Activated CD4-positive, alpha-beta memory T cell treated with anti-CD3 and anti-CD28 coated beads, Interleukin-2, amount 10 ng/mL, durations not matched to agents 7 days and 5 days (primary cell): Measurements from ENCODE around the gene ZACN. TPM values are rescaled to one million over a fixed set of nuclear protein-coding genes. Genes with fewer than 3 reads are reported as not detected.
A peak's percentile ranks its signal among the peaks of the same experiment; 100 is the strongest.

ENCODE experiments used
- CTCF ChIA-PET: fragments of 350-600 bp; sonication (Branson Sonifier 250); formaldehyde crosslinking; loops from one replicate; lab custom pipeline; 2021; ENCODE audit warnings: antibody characterized with exemption, inconsistent platforms; lab: Charles Lee
- POLR2A ChIA-PET: fragments of 350-600 bp; sonication (Branson Sonifier 250); formaldehyde crosslinking; loops from one replicate; lab custom pipeline; 2021; ENCODE audit warnings: antibody characterized with exemption; lab: Charles Lee
- DNase-seq: peaks from one replicate; pipeline ENCODE4 v3.0.0-alpha.2; 2020
- H3K27ac Mint-ChIP-seq: one replicate; pipeline ENCODE4 v1.8.0; 2021; ENCODE audit warnings: mild to moderate bottlenecking, mixed read lengths
- H3K27me3 Mint-ChIP-seq: one replicate; pipeline ENCODE4 v1.8.0; 2021; ENCODE audit warnings: mixed read lengths
- H3K36me3 Mint-ChIP-seq: one replicate; pipeline ENCODE4 v1.8.0; 2021; ENCODE audit warnings: low read depth, mixed read lengths
- H3K4me1 Mint-ChIP-seq: one replicate; pipeline ENCODE4 v1.8.0; 2021; ENCODE audit warnings: mixed read lengths
- H3K4me3 Mint-ChIP-seq: one replicate; pipeline ENCODE4 v1.8.0; 2021; ENCODE audit warnings: mild to moderate bottlenecking, mixed read lengths
- H3K9me3 Mint-ChIP-seq: one replicate; pipeline ENCODE4 v1.8.0; 2021; ENCODE audit warnings: mixed read lengths
- total RNA-seq, 2 experiments: library from RNA; stranded (reverse); gene quantifications; one replicate each; pipeline ENCODE4 v1.2.3, GENCODE V29; 2021

ZACN gene
- total RNA-seq, 2 experiments from 2014 or later = 0.48 TPM

- Mint-ChIP-seq H3K9me3 (no peaks in the 10 kb centered on the region), H3K4me3 (no peak overlapping the region), H3K36me3 (no peaks in the 10 kb centered on the region), H3K27ac (peak overlapping the region; percentile 60), H3K4me1 (peaks cover 20% of the 10 kb centered on the region), H3K27me3 (no peaks in the 10 kb centered on the region)
- POLR2A ChIA-PET = interaction anchor here (1.0 to 11.0 kb wide), 9 partner anchors 8 to 158 kb away, joined by 3 to 222 read pairs (median 8); partner anchors contain the start of genes EXOC7 and UBALD2
- CTCF ChIA-PET = interaction anchor here (0.7 to 11.6 kb wide), 21 partner anchors 16 to 236 kb away, joined by 3 to 187 read pairs (median 6); no protein-coding TSS in a partner anchor
- DNase-seq = no peak
These were observed 43.0 kb downstream of the ZACN start for GRCh38 chr17:76121932-76122430.

GRCh38 chr17:76122431-76123190 is 43.6 kb downstream of the ZACN start:
- no peaks in the 10 kb centered on the region for H3K9me3 Mint-ChIP-seq
- H3K4me1 Mint-ChIP-seq = peaks cover 24% of the 10 kb centered on the region
- H3K27ac Mint-ChIP-seq = peak overlapping the region; percentile 60
- CTCF ChIA-PET = interaction anchor here (0.6 to 11.6 kb wide), 9 partner anchors 17 to 381 kb away, joined by 3 to 187 read pairs (median 11); no protein-coding TSS in a partner anchor
- no peak overlapping the region for H3K4me3 Mint-ChIP-seq
- POLR2A ChIA-PET = interaction anchor here (1.3 to 11.0 kb wide), 8 partner anchors 19 to 157 kb away, joined by 4 to 222 read pairs (median 8); partner anchors contain the start of genes EXOC7 and UBALD2
- H3K36me3 Mint-ChIP-seq = no peaks in the 10 kb centered on the region
- DNase-seq = no peak
- H3K27me3 Mint-ChIP-seq = no peaks in the 10 kb centered on the region

- DNase-seq = no peak
- no peaks in the 10 kb centered on the region for H3K9me3 Mint-ChIP-seq
- H3K27ac Mint-ChIP-seq = no peak overlapping the region
- no peaks in the 10 kb centered on the region for H3K36me3 Mint-ChIP-seq
- peaks cover 24% of the 10 kb centered on the region for H3K4me1 Mint-ChIP-seq
- ChIA-PET CTCF (interaction anchor here (0.6 to 11.6 kb wide), 6 partner anchors 56 to 380 kb away, joined by 3 to 187 read pairs (median 8); no protein-coding TSS in a partner anchor), POLR2A (interaction anchor here (1.0 to 11.0 kb wide), 8 partner anchors 20 to 157 kb away, joined by 3 to 222 read pairs (median 8); partner anchors contain the start of gene EXOC7)
- H3K4me3 Mint-ChIP-seq = no peak overlapping the region
- no peaks in the 10 kb centered on the region for H3K27me3 Mint-ChIP-seq
These were observed 44.2 kb downstream of the ZACN start for GRCh38 chr17:76123191-76123499.

GRCh38 chr17:76123749-76124581 is 45.0 kb downstream of the ZACN start:
- ChIA-PET CTCF (interaction anchor here (0.6 to 11.6 kb wide), 10 partner anchors 10 to 379 kb away, joined by 3 to 187 read pairs (median 4); no protein-coding TSS in a partner anchor), POLR2A (interaction anchor here (0.7 to 11.0 kb wide), 10 partner anchors 19 to 156 kb away, joined by 3 to 222 read pairs (median 6); partner anchors contain the start of gene EXOC7)
- H3K27ac Mint-ChIP-seq = no peak overlapping the region
- no peaks in the 10 kb centered on the region for H3K9me3 Mint-ChIP-seq
- no peak for DNase-seq
- H3K36me3 Mint-ChIP-seq = no peaks in the 10 kb centered on the region
- peaks cover 24% of the 10 kb centered on the region for H3K4me1 Mint-ChIP-seq
- H3K27me3 Mint-ChIP-seq = no peaks in the 10 kb centered on the region
- H3K4me3 Mint-ChIP-seq = no peak overlapping the region

GRCh38 chr17:76124582-76125390 is 45.8 kb downstream of the ZACN start:
- ChIA-PET CTCF (interaction anchor here (0.7 to 11.6 kb wide), 11 partner anchors 10 to 159 kb away, joined by 3 to 187 read pairs (median 11); partner anchors contain the start of gene FOXJ1), POLR2A (interaction anchor here (0.7 to 11.0 kb wide), 11 partner anchors 19 to 155 kb away, joined by 3 to 222 read pairs (median 7); partner anchors contain the start of gene EXOC7)
- DNase-seq = no peak
- H3K4me3 Mint-ChIP-seq = no peak overlapping the region
- H3K9me3 Mint-ChIP-seq = no peaks in the 10 kb centered on the region
- H3K27me3 Mint-ChIP-seq = no peaks in the 10 kb centered on the region
- H3K4me1 Mint-ChIP-seq = peaks cover 24% of the 10 kb centered on the region
- H3K36me3 Mint-ChIP-seq = no peaks in the 10 kb centered on the region
- H3K27ac Mint-ChIP-seq = no peak overlapping the region

GRCh38 chr17:76125391-76125675 is 46.4 kb downstream of the ZACN start:
- CTCF ChIA-PET = interaction anchor here (0.7 to 11.6 kb wide), 13 partner anchors 9 to 164 kb away, joined by 3 to 187 read pairs (median 5); partner anchors contain the start of gene FOXJ1
- Mint-ChIP-seq H3K9me3 (no peaks in the 10 kb centered on the region), H3K27ac (no peak overlapping the region), H3K4me1 (peaks cover 24% of the 10 kb centered on the region), H3K4me3 (no peak overlapping the region), H3K36me3 (no peaks in the 10 kb centered on the region), H3K27me3 (no peaks in the 10 kb centered on the region)
- POLR2A ChIA-PET = interaction anchor here (1.0 to 11.0 kb wide), 5 partner anchors 20 to 155 kb away, joined by 3 to 222 read pairs (median 8); no protein-coding TSS in a partner anchor
- DNase-seq = no peak

GRCh38 chr17:76125922-76126321 is 46.9 kb downstream of the ZACN start:
- Mint-ChIP-seq H3K4me1 (peaks cover 22% of the 10 kb centered on the region), H3K36me3 (no peaks in the 10 kb centered on the region), H3K27me3 (no peaks in the 10 kb centered on the region), H3K9me3 (no peaks in the 10 kb centered on the region), H3K27ac (no peak overlapping the region), H3K4me3 (no peak overlapping the region)
- ChIA-PET CTCF (interaction anchor here (0.8 to 11.6 kb wide), 14 partner anchors 8 to 177 kb away, joined by 3 to 187 read pairs (median 4); partner anchors contain the start of gene FOXJ1), POLR2A (interaction anchor here (1.0 to 11.0 kb wide), 7 partner anchors 12 to 154 kb away, joined by 3 to 222 read pairs (median 8); no protein-coding TSS in a partner anchor)
- no peak for DNase-seq

GRCh38 chr17:76130473-76130872 is 51.5 kb downstream of the ZACN start:
- DNase-seq = no peak
- POLR2A ChIA-PET = interaction anchor here (0.6 to 1.6 kb wide), 5 partner anchors 9 to 142 kb away, joined by 3 to 5 read pairs (median 3); partner anchors contain the start of genes EXOC7, FOXJ1 and UBALD2
- H3K4me3 Mint-ChIP-seq = no peak overlapping the region
- no peaks in the 10 kb centered on the region for H3K9me3 Mint-ChIP-seq
- CTCF ChIA-PET = interaction anchor here (1.4 to 1.9 kb wide), 2 partner anchors 50 to 149 kb away, joined by 4 to 9 read pairs; no protein-coding TSS in a partner anchor
- H3K27me3 Mint-ChIP-seq = no peaks in the 10 kb centered on the region
- no peaks in the 10 kb centered on the region for H3K36me3 Mint-ChIP-seq
- H3K4me1 Mint-ChIP-seq = peaks cover 24% of the 10 kb centered on the region
- H3K27ac Mint-ChIP-seq = no peak overlapping the region

- no peaks in the 10 kb centered on the region for H3K36me3 Mint-ChIP-seq
- ChIA-PET CTCF (interaction anchor here (1.9 kb wide), 1 partner anchor 149 kb away, joined by 9 read pairs; no protein-coding TSS in a partner anchor), POLR2A (interaction anchor here (1.1 to 1.3 kb wide), 2 partner anchors 134 to 141 kb away, joined by 3 to 5 read pairs; partner anchors contain the start of gene UBALD2)
- no peak overlapping the region for H3K27ac Mint-ChIP-seq
- no peaks in the 10 kb centered on the region for H3K27me3 Mint-ChIP-seq
- H3K4me1 Mint-ChIP-seq = peaks cover 23% of the 10 kb centered on the region
- H3K9me3 Mint-ChIP-seq = no peaks in the 10 kb centered on the region
- DNase-seq = no peak
- no peak overlapping the region for H3K4me3 Mint-ChIP-seq
These were observed 52.2 kb downstream of the ZACN start for GRCh38 chr17:76131051-76131691.

- H3K4me3 Mint-ChIP-seq = no peak overlapping the region
- ChIA-PET POLR2A (interaction anchor here (1.6 kb wide), 1 partner anchor 13 kb away, joined by 5 read pairs; no protein-coding TSS in a partner anchor), CTCF (interaction anchor here (1.2 kb wide), 1 partner anchor 50 kb away, joined by 3 read pairs; no protein-coding TSS in a partner anchor)
- peaks cover 17% of the 10 kb centered on the region for H3K4me1 Mint-ChIP-seq
- no peaks in the 10 kb centered on the region for H3K27me3 Mint-ChIP-seq
- no peak overlapping the region for H3K27ac Mint-ChIP-seq
- H3K9me3 Mint-ChIP-seq = no peaks in the 10 kb centered on the region
- H3K36me3 Mint-ChIP-seq = no peaks in the 10 kb centered on the region
- DNase-seq = no peak
These were observed 53.0 kb downstream of the ZACN start for GRCh38 chr17:76131692-76132573.
